Mammary epithelial cell (primary cell): ENCODE measurements around the gene BIN1.

Experiments
- EZH2 ChIP-seq: IDR thresholded peaks from 2 replicates; pipeline ENCODE4 v1.6.1; 2012; ENCODE audit warnings: low read length, inconsistent platforms, borderline replicate concordance
- TF ChIP-seq, protein P1 (sequence below), 2 donors: IDR thresholded peaks in 1 of 2; conservative IDR thresholded peaks in 1 of 2; 2 replicates each; pipeline ENCODE4 v1.5.1; 2011 to 2012; ENCODE audit warnings: inconsistent platforms in 2 of 2, low read length in 2 of 2, mild to moderate bottlenecking in 2 of 2, control low read depth in 1 of 2, low read depth in 1 of 2; ENCODE audit not compliant: insufficient read depth in 1 of 2; ENCODE audit errors: extremely low read depth in 1 of 2

DNA sequence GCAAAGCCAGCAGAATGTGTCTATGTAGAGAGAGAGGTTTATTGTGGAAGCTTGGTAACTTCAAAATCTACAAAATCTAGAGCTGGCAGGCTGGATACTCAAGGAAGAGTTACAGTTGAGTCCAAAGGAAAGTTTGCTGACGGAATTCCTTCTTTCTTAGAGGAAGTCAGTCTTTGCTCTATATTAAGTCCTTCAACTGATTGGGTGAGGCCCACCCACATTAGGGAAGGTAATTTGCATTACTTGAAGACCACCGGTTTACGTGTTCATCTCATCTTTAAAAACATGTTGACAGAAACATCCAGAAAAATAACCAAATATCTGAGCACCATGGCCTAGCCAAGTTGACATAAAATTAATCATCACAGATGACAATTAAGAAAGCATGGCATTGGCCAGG lies 106.8 kb downstream of the BIN1 start:
- TF ChIP-seq, protein P1, sequence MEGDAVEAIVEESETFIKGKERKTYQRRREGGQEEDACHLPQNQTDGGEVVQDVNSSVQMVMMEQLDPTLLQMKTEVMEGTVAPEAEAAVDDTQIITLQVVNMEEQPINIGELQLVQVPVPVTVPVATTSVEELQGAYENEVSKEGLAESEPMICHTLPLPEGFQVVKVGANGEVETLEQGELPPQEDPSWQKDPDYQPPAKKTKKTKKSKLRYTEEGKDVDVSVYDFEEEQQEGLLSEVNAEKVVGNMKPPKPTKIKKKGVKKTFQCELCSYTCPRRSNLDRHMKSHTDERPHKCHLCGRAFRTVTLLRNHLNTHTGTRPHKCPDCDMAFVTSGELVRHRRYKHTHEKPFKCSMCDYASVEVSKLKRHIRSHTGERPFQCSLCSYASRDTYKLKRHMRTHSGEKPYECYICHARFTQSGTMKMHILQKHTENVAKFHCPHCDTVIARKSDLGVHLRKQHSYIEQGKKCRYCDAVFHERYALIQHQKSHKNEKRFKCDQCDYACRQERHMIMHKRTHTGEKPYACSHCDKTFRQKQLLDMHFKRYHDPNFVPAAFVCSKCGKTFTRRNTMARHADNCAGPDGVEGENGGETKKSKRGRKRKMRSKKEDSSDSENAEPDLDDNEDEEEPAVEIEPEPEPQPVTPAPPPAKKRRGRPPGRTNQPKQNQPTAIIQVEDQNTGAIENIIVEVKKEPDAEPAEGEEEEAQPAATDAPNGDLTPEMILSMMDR (conservative IDR thresholded peaks at IDR 0.05 in 1 of 2, IDR thresholded peaks at IDR 0.05 in 1 of 2; ENCODE audit: extremely low read depth in 1 of 2, insufficient read depth in 1 of 2, low read depth in 1 of 2, low read length in 2 of 2) = no peak
- TF ChIP-seq EZH2 = no peak
